NCI-H2029 (cell line): ENCODE results near the gene FAT1.
A peak's percentile ranks its signal among the peaks of the same experiment; 100 is the strongest.
"Not testable (repeated sequence)": the region's sequence is repeated elsewhere in the genome, so short reads cannot be mapped to it uniquely, and the experiment has no call there.

Experiments used
- DNase-seq: peaks from one replicate; lab custom pipeline; 2025; lab: John Stamatoyannopoulos, UW

FAT1 gene

DNA sequence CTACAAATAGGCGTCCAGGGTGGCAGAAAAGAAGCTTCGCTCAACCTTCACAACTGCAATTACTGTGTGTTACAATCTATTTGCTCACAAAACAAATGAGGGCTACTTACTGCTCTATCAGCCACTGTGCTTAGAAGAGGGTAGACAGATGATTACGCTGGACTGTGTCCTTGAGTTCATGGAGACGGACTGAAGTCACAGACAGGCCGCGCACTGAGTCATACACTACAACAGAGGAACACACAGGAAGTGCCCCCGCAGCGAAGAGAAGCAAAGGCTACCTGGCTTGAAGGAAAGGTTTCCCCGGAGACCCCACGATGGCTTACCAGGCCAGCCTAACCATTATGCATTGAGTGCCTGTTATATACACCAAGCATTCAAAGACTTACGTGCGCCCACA is 25.6 kb downstream of the FAT1 start:
- no peak for DNase-seq

DNA sequence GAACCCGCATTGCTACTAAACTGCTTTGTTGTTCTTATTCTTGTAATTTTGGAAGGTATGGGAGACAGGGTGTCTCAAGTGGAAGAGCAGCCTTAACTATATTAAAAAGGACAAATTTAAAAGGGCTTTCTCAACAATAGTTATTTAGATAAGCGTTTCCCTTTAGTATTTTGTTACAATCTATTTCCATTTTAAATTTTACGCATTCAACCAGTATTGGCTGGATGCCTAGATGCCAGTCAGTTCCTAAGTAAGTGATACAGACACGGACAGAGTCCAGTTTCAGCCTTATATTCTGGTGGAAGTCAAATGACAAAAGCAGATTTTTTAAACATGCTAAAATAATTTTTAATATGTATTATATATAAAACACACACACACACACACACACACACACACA is 28.3 kb downstream of the FAT1 start:
- peak; percentile 48 for DNase-seq

DNA sequence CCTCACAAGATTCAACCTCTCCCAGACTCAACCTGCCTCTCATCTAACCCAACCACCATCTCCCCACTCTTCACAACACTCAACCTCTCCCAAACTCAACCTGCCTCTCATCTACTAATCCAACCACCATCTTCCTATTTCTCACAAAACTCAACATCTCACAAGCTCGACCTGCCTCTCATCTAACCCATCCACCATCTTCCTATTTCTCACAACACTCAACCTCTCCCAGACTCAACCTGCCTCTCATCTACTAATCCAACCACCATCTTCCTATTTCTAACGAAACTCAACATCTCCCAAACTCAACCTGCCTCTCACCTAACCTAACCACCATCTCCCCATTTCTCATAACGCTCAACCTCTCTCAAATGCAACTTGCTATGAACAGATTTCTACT is 29.8 kb downstream of the FAT1 start:
- no peak for DNase-seq

DNA sequence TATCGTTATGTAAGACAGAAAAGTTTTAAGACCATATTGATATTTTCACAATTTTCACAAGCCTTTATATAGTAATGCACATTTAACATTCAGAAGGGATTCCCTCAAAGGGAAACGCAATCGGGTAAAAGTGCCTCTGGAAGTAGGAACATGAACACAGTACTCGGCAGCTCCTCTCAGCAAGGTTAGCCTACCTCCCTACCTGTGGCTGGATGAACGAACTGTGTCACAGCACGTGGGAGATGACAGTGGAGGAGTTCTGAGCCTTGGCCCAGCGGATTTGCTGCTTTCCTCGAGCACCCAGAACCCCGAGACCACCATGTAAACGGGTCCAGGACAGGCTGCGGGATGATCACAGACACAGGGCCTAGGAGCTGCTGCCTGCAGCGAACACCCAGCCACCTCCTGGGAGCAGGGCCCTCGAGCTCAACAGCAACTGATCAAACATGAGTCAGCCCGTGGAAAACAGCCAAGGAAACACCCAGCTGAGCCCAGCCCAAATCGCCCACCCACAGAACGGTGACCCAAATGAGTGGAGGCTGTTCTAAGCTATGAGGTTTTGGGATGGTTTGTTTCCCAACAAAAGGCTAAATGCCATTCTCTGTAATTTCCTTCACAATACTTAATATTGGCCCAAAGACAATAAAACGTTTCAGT is 30.4 kb downstream of the FAT1 start:
- DNase-seq, result peak; percentile 56

DNA sequence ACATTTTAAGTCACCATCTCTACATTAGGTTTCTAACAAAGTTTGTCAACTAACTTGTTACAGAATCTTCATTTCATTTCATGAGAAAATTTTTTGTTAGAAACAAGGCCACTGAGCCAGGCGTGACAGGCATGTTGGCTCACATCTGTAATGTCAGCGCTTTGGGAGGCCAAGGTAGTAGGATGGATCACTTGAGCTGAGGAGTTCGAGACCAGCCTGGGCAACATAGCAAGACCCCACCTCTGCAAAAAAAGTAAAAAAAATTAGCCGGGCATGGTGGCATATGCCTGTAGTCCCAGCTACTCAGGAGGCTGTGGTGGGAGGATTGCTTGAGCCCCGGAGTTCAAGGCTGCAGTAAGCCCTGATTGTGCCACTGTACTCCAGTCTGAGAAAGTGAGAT is 32.3 kb downstream of the FAT1 start:
- DNase-seq, result no peak

DNA sequence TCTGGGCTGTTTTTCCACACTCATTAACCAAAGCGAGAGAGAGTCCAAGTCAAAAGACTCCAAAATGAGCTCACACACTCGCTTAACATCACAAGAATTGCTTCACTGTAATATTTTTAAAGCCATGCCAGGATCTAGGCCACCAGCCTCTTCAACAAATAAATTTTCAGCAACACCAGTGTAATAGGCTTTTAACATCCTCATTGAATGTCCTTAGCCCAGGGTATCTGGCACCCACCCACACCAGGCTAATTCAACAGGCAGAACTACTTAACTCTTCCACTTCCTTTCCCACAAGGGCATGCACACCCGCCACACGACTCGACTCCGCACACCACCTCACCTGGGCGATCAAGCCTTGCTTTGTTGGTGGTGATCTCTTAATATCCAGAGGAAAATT is 34.2 kb downstream of the FAT1 start:
- peak; percentile 79 for DNase-seq

DNA sequence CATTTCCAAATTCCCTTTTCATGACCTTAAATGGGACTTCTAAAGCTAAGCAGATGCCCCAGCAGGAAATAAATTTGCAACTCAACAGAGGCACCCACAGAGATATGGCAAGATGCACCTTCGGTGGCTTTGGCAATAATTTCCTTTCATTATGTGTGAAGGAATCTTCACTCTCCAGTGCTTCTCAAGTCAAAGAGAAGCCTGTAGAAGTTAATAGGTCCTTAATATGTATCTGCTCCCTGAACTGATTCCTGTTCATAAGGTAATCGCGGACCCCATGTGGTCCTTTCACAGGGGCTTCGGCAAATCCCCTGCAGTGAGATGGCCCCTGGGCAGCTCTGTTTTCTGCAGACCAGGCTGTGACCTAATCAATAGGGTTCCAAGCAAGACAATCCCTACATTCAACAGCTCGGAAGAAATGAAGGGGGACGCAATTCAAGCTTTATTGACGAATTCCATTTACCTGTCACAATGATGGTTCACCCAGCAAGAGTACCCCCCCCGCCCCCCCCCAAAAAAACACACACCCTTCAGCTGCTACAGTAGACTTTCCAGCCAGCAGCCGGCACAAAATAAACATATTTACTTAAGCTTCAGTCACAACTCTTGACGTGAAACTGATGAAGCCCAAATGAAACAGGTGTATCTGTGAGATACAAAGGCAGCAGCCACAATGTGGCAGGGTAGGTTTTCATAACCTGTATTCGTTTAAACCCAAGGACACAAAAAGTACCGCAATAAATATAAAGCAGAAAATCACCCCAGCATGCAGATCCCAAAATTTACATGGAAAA is 35.3 kb downstream of the FAT1 start:
- DNase-seq, result peak; percentile 53

DNA sequence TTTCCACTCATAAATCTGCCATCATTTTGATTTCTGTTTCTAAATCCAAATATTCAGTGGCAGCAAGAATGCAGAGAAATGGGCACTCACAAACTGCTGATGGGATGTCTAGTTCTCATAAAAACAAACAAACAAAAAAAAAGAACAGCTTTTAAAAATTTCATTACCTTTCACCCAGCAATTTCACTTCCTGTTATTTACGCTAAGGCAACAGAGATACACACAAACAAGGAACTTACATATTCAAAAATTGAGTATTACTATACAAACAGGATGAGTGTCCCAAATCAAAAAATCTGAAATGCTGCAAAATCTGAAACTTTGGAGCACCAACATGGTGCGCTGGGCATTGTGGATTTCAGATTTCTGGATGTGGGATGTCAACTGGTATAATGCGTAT is 36.4 kb downstream of the FAT1 start:
- no peak for DNase-seq

DNA sequence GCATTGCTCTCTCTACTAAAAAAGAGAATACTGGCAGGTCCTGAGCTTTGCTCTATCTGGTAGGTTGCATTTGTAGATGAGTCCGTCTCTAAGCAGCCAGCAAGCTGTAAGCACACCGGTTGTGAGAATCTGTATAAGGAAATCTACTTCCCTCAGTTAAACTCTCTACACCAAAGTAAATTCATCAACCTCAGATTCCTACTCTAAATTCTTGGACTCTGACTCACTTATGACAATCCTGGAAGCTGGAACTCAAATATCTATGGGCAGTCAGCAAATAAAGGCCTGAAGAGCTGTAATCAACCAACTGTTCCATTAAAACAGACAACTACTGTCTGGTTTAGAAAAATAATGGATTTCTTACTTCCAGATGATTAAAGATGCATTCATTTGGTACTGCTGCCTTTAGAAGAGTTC is 37.9 kb downstream of the FAT1 start:
- DNase-seq, result no peak

DNA sequence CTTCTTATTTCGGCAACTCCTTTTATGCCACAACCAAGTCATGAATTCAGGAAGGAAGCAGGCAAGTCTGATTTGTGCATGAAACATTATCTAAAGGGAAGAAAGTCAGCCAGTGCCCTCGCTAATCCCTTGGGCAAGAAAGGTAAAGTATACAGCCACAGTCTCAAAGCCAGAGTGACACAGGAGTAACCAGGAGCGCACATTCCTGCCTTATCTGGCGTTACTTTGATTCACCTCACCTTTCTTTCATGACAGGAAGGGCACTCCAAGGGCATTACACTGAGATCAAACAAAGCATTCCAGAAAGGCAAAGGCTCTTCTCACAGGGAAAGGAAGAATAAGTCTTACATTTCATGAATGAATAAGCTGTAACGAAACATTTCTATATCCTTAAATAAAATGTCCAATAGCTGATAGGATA is 38.8 kb downstream of the FAT1 start:
- no peak for DNase-seq

DNA sequence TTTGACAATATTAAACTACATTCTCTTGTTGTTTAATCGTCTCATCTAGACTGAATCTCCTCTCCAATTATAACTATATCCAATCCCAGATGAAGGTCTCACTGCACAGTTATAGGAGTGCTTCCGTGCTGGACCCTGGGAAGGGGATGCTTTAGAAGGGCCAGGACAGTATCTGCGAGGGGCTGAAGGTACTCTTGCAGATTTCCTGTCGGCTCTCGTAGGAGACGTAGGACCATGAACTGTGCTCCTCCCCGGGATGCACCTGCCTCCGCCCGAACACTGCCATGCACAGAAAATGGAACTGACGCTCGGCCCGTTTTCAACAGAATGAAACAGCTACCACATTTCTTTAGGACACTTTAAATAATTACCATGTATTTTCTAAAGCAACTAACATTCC is 39.4 kb downstream of the FAT1 start:
- DNase-seq, result no peak

DNA sequence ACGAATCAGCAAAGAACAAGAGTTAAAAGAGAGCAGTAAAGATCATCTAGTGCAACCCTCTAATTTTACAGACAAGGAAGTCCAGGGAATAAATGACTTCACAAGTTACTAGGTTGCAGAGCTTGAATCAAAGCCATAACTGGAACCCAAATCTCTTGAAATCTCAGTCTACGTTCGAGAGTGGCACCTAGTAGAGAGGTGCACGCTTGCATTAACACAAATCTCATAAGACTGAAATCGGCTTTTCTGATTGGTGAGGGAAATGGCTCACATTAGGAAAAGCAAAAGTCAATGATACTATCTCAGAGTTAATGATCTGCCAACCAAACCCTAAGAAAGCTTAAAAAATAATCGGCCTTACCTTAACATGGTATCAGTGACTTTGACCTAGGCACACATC is 43.0 kb downstream of the FAT1 start:
- DNase-seq, result no peak

DNA sequence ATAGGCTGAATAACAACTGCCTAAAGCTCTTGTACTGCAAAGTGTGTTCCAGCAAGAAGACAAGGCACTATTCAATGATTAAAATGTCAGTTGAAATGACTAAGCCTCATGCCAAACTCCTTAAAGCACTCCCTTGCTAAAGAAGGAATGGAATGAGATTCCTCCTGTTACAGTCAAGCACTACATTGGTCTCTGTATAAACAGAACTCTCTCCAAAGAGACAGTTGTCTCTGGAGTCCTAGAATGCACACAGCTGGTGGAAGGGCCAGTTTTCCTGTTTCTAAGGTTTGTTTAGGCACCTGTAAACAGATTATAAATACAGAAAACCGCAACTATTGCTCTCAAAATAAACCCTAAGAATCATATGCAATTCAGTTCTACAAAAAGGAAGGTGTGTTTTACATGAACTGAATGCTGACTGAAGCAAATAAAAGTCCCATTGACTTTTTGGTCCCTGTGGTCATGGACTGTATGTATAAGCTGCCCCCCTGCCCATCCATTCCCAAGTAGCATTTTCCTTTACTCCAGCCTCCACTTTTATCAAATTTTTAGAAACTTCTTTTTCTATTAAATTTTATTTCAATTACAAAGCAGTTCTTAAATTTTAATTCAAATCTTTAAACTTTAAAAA is 47.0 kb downstream of the FAT1 start:
- DNase-seq, result peak; percentile 41

DNA sequence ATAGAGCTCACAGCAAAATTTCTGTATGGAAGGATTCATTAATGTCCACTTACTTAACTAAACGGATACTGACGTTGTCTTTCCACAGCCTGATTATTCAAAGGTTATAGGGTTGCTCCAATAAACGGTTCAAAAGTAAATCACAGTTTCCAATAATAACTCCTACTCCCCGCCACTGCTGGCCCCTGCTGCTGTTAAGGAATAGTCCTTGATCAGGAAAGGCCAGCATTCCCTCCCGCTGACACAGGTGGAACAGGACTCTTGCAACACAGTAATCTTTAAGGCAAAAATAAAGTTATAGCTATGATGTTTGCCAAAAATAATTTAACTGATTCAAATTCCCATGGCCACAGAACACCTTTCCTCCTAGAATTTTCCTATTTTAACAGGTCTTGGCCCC is 53.9 kb downstream of the FAT1 start:
- no peak for DNase-seq

DNA sequence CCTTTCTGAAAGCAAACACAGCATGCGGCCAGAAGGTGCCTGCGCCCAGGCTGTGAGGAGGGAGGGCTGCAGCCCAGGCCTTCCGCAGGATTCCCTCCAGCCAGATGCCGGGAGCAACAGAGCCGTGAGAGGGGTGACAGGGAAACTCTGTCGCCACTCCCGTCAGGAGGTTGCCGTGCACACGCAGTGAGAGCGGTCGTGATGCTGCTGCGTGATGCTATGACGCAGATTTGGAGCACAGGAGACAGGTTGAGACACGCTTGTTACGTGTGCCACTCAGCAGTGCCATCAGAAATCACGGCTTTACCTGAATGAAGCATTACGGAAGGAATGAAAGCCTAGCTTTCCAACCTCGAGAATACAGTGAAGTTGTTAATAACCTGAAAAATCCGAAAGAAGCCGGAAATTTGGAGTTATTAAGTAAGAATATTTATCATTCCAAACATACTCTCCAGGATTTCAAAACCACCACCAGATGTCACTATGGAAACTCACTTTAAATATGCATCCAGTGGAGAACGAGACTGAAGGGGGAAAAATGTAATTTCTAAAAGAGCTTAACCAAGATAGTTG is 54.4 kb downstream of the FAT1 start:
- no peak for DNase-seq

DNA sequence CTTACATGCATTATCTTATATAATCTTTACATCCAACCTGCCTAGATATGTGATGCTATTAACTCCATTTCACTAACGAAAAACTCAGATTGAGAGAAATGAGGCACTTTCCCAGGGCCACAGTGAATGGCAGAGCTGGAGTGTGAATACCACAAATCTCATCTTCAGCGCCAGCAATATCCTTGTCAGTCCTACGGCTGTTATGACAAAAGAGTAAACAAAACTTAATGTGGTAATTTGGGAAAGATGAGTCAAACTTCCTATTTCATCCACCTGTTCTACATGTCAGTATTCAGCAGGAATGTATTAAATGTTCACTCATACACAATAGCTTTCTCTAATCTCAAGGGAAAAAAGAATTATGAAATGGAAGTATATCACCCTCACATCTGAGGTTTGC is 56.9 kb downstream of the FAT1 start:
- no peak for DNase-seq

DNA sequence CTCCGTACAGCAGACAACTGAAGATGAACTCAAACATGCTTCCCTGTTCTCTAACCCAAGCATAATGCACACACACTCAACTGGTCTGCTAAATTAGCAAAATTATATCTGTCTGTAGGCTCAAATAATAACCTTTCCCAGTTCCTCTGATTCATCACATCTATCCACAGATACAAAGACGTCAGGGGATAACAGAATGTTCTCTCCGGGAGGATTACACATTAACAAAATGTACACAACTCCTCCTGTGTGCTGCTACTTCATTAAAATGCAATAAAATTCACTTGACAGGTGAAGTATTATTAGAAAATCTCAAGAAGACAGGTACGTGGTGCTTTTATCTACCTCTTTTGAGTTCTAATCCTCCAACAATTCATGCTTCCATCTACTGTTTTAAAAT is 57.4 kb downstream of the FAT1 start:
- DNase-seq, result no peak

DNA sequence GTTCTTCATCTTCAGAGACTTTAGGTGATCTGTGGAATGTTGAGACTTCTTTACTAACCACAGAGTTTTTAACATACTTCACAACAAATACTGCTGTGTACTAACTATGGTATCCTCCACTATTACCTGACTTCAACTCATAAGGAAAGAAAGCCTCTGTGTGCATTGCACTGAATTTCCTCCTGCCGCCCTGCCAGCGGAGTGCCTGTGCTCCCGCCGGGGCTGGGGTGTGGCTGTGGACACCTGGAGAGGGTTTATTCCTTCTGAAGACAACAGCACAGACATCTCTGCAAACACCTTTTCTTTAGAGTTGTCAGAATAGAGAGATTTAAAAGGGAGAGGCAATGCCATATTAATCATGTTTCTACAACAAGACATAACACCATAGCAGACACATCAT is 63.3 kb downstream of the FAT1 start:
- DNase-seq, result no peak

DNA sequence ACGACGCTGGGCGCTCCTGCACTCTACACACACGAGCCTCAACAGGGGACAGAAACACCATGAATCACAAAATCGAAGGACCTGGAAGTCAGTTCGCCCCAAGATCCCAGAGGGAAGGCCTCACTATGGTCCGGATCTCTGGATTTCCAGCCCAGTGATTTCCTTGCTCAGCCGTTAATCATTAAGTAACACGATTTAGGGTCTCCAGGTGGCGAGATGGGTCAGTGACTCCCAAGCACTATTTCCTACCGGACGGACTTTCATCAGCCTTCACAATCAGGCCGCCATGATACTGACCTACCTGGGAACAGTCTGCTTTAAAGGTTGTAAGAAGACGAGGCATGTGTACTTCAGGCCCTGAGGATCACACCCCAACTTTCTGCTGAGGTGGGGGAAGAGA is 63.7 kb downstream of the FAT1 start:
- no peak for DNase-seq

DNA sequence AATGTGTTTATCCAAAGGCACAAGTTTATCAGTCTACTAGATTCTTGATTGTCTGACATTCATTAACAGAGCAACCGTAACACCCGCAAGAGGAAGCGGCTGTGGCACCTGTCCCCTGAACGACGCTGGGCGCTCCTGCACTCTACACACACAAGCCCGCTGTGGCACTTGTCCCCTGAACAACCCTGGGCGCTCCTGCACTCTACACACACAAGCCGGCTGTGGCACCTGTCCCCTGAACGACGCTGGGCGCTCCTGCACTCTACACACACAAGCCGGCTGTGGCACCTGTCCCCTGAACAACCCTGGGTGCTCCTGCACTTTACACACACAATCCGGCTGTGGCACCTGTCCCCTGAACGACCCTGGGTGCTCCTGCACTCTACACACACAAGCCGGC is 64.2 kb downstream of the FAT1 start:
- DNase-seq, result not testable (repeated sequence)

DNA sequence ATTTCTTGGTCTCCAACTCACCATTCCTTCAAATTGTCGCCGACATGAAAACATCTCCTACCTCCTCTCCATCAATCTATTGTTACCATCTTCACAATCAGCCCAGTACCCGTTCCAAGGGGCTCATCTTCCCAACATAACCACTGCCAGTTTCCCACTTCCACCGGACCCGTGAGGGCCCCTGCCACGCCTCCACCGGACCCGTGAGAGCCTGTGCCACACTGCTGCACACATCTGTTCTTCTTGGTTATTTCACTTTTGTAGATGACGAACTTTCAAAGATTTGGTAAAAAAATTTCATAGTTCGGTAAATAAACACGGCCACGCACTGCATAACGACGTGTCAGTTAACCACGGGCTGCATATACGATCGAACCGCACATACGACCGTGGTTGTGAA is 65.0 kb downstream of the FAT1 start:
- no peak for DNase-seq

DNA sequence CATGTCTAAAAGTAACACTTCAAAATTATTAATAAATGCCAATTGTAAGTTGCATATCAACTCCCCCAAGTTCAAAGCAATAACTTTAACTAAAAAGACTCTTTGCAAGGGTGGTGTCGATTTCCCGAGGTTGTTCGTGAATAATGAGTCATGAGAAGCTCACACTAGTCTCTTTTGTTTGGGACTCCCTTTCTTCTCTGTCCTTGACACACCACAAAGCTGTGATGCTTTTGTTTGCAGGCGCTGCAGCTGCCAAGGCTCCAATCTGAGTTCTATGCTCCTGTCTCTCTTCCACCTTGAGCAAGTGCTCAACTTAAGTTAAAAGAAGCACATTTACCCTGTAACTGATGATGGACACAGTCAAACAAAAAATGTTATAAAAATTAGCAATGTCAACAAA is 65.9 kb downstream of the FAT1 start:
- no peak for DNase-seq

DNA sequence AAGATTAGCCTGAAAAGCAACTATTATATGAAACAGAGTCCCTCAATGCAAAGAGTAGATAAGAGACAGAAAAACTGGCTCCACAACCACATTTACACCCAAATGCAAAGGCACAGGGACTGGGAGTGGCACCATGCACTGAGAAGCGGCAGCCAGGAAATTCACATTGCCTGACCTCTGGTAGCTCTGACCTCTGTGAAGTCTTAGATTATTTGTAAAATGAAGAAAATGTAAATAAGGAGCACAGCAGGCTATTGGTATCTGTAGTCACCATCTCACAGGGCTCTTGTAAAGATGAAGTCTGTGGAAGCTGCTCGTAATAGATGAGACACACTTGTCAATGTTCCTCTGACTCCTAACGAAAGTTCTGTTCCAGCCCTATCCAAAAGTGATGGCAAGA is 69.7 kb downstream of the FAT1 start:
- DNase-seq, result no peak
